ENCODE data around the gene TSPEAR. TPM values are rescaled to one million over a fixed set of nuclear protein-coding genes. Genes with fewer than 3 reads are reported as not detected.

Gene TSPEAR
- total RNA-seq, 4 donors from 2014 or later: not detected

GRCh38 chr21:44727321-44727720 is 15.9 kb upstream of the TSPEAR start:
- peaks cover 0 to 13% (median 3%) of the 10 kb centered on the region in 4 donors for H3K4me1 ChIP-seq
- no peak overlapping the region for H3K27ac ChIP-seq
- H3K36me3 ChIP-seq: no peaks in the 10 kb centered on the region
- TF ChIP-seq EP300 (IDR thresholded peaks at IDR 0.05): no peak
- no peak for TF ChIP-seq POLR2A (IDR thresholded peaks at IDR 0.05)
- no peak for TF ChIP-seq CTCF (IDR thresholded peaks at IDR 0.05)
- H3K4me3 ChIP-seq: no peak overlapping the region
- no peaks in the 10 kb centered on the region for H3K9me3 ChIP-seq
- no peak for DNase-seq (ENCODE audit: low spot score in 2 of 2)
- WGBS, 2 donors: 91 to 93% methylated on average over 8 of the region's 8 CpGs
- peaks cover 0 to 48% of the 10 kb centered on the region in 2 donors for H3K27me3 ChIP-seq

- H3K4me3 ChIP-seq: no peak overlapping the region
- H3K4me1 ChIP-seq: peaks cover 0 to 13% (median 3%) of the 10 kb centered on the region in 4 donors
- H3K27me3 ChIP-seq: peaks cover 0 to 48% of the 10 kb centered on the region in 2 donors
- no peak overlapping the region for H3K27ac ChIP-seq
- H3K36me3 ChIP-seq: no peaks in the 10 kb centered on the region
- H3K9me3 ChIP-seq: no peaks in the 10 kb centered on the region
- no peak for TF ChIP-seq EP300 (IDR thresholded peaks at IDR 0.05)
- TF ChIP-seq CTCF (IDR thresholded peaks at IDR 0.05): no peak
- TF ChIP-seq POLR2A (IDR thresholded peaks at IDR 0.05): no peak
- no peak for DNase-seq (ENCODE audit: low spot score in 2 of 2)
- 70 to 79% methylated on average over 6 of the region's 6 CpGs for WGBS, 2 donors
Measured at GRCh38 chr21:44726826-44727225, 15.5 kb upstream of the TSPEAR start.

DNA sequence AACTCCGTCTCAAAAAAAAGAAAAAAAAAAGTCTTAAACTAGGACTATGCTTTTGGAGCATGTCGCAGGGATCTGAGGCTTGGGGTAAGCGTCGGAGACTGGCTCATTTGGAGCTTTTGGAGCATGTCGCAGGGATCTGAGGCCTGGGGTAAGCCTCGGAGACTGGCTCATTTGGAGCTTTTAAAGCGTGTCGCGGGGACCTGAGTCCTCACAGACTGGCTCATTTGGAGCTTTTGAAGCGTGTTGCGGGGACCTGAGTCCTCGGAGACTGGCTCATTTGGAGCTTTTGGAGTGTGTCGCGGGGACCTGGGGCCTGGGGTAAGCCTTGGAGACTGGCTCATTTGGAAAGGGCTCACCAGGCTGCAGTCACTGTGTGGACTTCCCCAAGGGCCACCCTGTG is 13.6 kb upstream of the TSPEAR start:
- no peak overlapping the region for H3K4me3 ChIP-seq
- 88 to 91% methylated on average over 14 of the region's 14 CpGs for WGBS, 2 donors
- H3K27ac ChIP-seq: no peak overlapping the region
- H3K9me3 ChIP-seq: no peaks in the 10 kb centered on the region
- peaks cover 0 to 13% (median 3%) of the 10 kb centered on the region in 4 donors for H3K4me1 ChIP-seq
- no peaks in the 10 kb centered on the region for H3K36me3 ChIP-seq
- peaks cover 0 to 48% of the 10 kb centered on the region in 2 donors for H3K27me3 ChIP-seq
- TF ChIP-seq CTCF (IDR thresholded peaks at IDR 0.05) (no peak), EP300 (IDR thresholded peaks at IDR 0.05) (no peak)
- no peak for DNase-seq (ENCODE audit: low spot score in 2 of 2)

DNA sequence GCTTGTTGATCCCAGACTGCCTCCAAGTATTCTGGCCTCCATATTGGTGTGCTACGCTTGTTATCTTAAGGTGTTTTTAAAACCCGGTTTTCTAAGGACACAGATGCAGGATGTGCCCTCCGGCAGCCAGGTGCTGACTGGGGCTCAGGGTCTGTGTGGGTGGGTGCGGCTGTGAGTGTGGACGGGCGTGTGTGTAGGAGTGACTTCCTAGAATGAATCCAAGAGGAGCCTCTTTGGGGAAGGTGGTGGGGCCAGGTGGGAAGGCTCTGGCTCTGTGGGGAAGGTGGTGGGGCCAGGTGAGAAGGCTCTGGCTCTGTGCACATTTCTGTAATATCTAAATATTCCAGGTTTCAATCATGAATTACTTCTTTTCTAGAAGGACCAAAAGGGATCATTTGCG is 12.8 kb upstream of the TSPEAR start:
- H3K36me3 ChIP-seq: no peaks in the 10 kb centered on the region
- TF ChIP-seq EP300 (IDR thresholded peaks at IDR 0.05) (no peak), POLR2A (IDR thresholded peaks at IDR 0.05) (no peak), CTCF (IDR thresholded peaks at IDR 0.05) (no peak)
- WGBS, 2 donors: 83% methylated on average over 7 of the region's 7 CpGs
- no peak overlapping the region for H3K4me3 ChIP-seq
- H3K27me3 ChIP-seq: peaks cover 0 to 52% of the 10 kb centered on the region in 2 donors
- H3K27ac ChIP-seq: no peak overlapping the region
- DNase-seq (ENCODE audit: low spot score in 2 of 2): no peak
- no peaks in the 10 kb centered on the region for H3K9me3 ChIP-seq
- peaks cover 0 to 13% (median 3%) of the 10 kb centered on the region in 4 donors for H3K4me1 ChIP-seq

GRCh38 chr21:44723177-44724131 is 12.1 kb upstream of the TSPEAR start:
- Histone ChIP-seq H3K9me3 (no peaks in the 10 kb centered on the region), H3K27ac (no peak overlapping the region), H3K4me1 (peaks cover 0 to 13% (median 3%) of the 10 kb centered on the region in 4 donors), H3K4me3 (peak overlapping the region in 1 of 4 donors; percentile 14), H3K27me3 (peaks cover 0 to 58% of the 10 kb centered on the region in 2 donors), H3K36me3 (no peaks in the 10 kb centered on the region)
- WGBS, 2 donors: 13 to 14% methylated on average over 43 to 47 of the region's 61 CpGs
- TF ChIP-seq POLR2A (IDR thresholded peaks at IDR 0.05) (no peak), CTCF (IDR thresholded peaks at IDR 0.05) (no peak), EP300 (IDR thresholded peaks at IDR 0.05) (no peak)
- no peak for DNase-seq (ENCODE audit: low spot score in 2 of 2)
